Upper lobe of left lung (tissue), 4 donors: ENCODE results near the gene SPSB3.

Source experiments
- CTCF ChIP-seq, 6 experiments: fragments of 450-650 bp in 4 of 6; fragments of 200-600 bp in 2 of 6; sonication (generic) in 2 of 6; IDR thresholded peaks; one replicate each; pipeline ENCODE4 v1.5.1; 2016 to 2019; ENCODE audit warnings: antibody characterized with exemption in 6 of 6
- EP300 ChIP-seq, 4 donors: sonication (generic); formaldehyde crosslinking; IDR thresholded peaks; one replicate each; pipeline ENCODE4 v1.5.1; 2017; ENCODE audit warnings: antibody characterized with exemption in 4 of 4, control low read depth in 2 of 4
- POLR2AphosphoS5 ChIP-seq, 2 donors: sonication (generic); formaldehyde crosslinking; IDR thresholded peaks; one replicate each; pipeline ENCODE4 v1.5.1; 2017; ENCODE audit warnings: antibody characterized with exemption in 2 of 2

- TF ChIP-seq POLR2AphosphoS5 (IDR thresholded peaks at IDR 0.05) = no peak
- no peak for TF ChIP-seq CTCF (IDR thresholded peaks at IDR 0.05)
- no peak for TF ChIP-seq EP300 (IDR thresholded peaks at IDR 0.05)
Measured at GRCh38 chr16:1825381-1825863, 43.1 kb upstream of the SPSB3 start.
